ENCODE data around the gene AMER2.
"Not testable (repeated sequence)": the region's sequence is repeated elsewhere in the genome, so short reads cannot be mapped to it uniquely, and the experiment has no call there.

The AMER2 gene

GRCh38 chr13:25180775-25181537, 8.9 kb upstream of the AMER2 start:
- no peak for DNase-seq

- no peak for DNase-seq
Observed at GRCh38 chr13:25179832-25180774, 8.0 kb upstream of the AMER2 start.

GRCh38 chr13:25179011-25179410, 6.9 kb upstream of the AMER2 start:
- no peak for DNase-seq

DNA sequence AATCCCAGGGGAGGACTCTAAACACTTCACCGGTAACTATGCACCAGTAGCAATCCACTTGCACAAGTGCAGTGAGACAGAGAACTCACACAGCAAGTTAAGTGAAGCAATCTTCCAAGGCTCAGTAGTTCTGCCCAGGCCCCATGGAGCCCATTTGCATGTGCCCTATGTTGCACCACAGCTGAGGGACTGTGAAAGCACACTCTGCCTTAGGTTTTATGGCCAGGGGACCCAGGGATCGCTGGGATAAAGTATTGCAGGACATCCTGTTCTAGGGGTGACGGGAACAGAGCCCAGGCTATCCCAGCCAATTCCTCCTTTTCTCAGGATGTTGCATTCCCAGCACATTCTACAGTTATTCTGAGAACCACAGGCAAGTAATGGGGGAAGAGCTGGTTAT, 6.0 kb upstream of the AMER2 start:
- no peak for DNase-seq

GRCh38 chr13:25177636-25178035, 5.5 kb upstream of the AMER2 start:
- DNase-seq = no peak

- peak in 1 of 2 experiments; percentile 27 for DNase-seq
Observed at GRCh38 chr13:25177012-25177411, 4.9 kb upstream of the AMER2 start.

GRCh38 chr13:25175431-25175830, 3.3 kb upstream of the AMER2 start:
- DNase-seq = no peak

DNA sequence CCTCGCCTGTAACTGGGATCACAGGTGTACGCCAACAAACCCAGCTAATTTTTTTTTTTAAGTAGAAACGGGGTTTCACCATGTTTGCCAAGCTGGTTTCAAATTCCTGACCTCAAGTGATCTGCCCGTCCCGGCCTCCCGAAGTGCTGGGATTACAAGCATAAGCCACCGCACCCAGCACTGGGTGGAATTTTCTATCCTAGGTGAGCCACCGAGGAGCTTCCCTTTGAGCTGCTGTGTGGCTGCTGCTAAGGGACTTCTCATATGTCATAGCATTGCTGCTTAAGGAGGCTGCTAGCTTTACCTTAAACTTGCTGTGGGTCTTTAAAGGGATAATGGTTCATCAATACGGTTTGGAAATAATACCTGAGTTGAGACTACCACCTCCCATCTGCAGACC, 2.9 kb upstream of the AMER2 start:
- DNase-seq = no peak

GRCh38 chr13:25174304-25174703, 2.2 kb upstream of the AMER2 start:
- DNase-seq = no peak

GRCh38 chr13:25172303-25172630, 179 bp upstream of the AMER2 start:
- DNase-seq = no peak

- DNase-seq = no peak
Observed at GRCh38 chr13:25171170-25171516, 945 bp downstream of the AMER2 start.

GRCh38 chr13:25170554-25171111, 1.5 kb downstream of the AMER2 start:
- DNase-seq = no peak

- DNase-seq = no peak
Observed at GRCh38 chr13:25169951-25170553, 2.0 kb downstream of the AMER2 start.

DNA sequence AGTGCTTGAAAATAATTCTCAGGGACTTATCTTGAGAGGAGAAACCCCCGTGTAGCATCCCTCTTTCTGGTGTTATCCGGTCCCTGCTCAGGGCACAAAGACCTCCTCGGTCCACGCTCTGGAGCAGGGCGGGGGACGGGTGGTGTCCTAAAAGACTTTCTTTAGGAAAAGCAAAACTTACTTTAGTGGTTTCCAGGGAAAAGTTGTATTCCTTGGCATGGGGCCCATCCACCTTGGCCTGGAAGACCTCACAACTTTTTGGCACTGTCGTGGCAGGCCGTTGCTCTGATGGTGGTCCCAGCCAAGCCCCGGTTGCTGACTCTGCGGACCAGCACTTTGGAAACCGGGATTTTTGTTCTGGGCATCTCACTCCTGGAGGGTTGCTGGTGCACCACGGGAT, 2.7 kb downstream of the AMER2 start:
- no peak for DNase-seq

DNA sequence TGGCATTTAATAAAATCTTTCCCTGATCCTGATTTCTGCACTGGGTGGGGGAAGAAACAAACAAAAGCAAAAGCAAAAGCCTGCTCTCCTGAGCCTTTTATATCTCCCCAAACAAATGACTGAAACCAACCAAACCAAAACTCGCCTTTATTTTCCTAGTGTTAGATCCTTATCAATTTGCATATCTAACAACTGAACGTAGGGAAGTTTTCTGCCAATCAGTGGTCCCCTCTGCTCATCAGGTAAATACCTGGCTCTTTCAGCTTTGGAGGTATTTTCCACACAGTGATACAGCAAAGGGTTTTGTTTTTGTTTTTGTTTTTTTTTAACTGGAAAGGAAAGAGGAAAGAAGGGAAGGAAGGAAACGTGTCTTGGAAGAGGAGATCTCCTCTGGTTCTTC, 3.3 kb downstream of the AMER2 start:
- no peak for DNase-seq

- no peak for DNase-seq
Observed at GRCh38 chr13:25167382-25168174, 4.5 kb downstream of the AMER2 start.

- DNase-seq = no peak
Observed at GRCh38 chr13:25166306-25166705, 5.8 kb downstream of the AMER2 start.

DNA sequence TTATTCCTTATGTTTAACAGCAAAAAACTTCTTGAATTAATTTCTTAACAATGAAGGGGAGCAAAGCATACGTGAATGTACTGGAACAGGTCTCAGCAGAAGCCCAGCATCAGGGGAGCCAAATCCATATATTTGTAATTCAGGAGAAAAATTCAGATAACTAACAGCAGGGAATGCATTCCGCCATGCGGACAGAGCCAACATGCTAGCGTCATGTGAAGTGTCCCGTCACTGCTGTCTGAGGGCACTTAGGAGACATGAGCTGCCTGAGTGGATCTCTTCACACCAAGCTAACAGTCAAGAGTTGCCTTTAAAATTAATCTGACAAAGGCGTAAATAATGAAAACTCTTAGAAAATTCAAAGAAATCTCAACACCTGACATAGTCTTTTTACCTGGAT, 6.4 kb downstream of the AMER2 start:
- no peak for DNase-seq

GRCh38 chr13:25165163-25165562, 6.9 kb downstream of the AMER2 start:
- DNase-seq = not testable (repeated sequence)

GRCh38 chr13:25157681-25158080, 14.4 kb downstream of the AMER2 start:
- no peak for DNase-seq

DNA sequence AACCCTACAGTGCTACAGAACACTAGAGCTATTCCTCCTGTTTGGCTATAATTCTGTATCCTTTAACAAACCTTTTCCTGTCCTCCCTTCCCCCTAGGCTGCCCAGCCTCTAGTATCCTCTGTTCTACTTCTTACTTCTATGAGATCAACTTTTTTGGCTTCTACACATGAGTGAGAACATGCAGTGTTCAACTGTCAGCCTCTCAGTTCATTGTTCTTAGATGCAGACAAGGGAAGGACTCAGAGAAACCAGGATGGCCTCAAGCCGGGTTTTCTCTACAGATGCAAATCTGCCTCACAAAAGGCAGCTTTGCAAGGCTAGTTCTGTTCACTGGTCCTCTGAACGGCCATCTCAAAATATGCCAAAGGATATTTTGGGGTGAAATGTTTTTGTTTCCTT, 18.4 kb downstream of the AMER2 start:
- no peak for DNase-seq

GRCh38 chr13:25151626-25152195, 20.4 kb downstream of the AMER2 start:
- no peak for DNase-seq

Data from NCI-H446 (cell line).